Thymus (tissue), 11 donors: Measurements from ENCODE around the gene HSD17B7. TPM values are rescaled to one million over a fixed set of nuclear protein-coding genes. Genes with fewer than 3 reads are reported as not detected.

Experiments
- DNase-seq, 9 donors: peaks; one replicate each; pipeline ENCODE4 v3.0.0-alpha.2; 2013; ENCODE audit warnings: low spot score in 9 of 9, low read depth in 6 of 9, missing footprints in 1 of 9
- H3K27ac ChIP-seq, 2 donors: one replicate each; pipeline ENCODE4 v1.5.1; 2013; ENCODE audit warnings: control low read depth in 1 of 2, low read depth in 1 of 2, low read length in 1 of 2, mild to moderate bottlenecking in 1 of 2, moderate library complexity in 1 of 2
- H3K27me3 ChIP-seq, 2 donors: one replicate each; pipeline ENCODE4 v1.5.1; 2013; ENCODE audit warnings: low read length in 1 of 2; ENCODE audit not compliant: control insufficient read depth in 2 of 2, insufficient read depth in 1 of 2
- H3K36me3 ChIP-seq, 2 donors: one replicate each; pipeline ENCODE4 v1.5.1; 2013; ENCODE audit warnings: low read length in 1 of 2, mild to moderate bottlenecking in 1 of 2, moderate library complexity in 1 of 2; ENCODE audit not compliant: control insufficient read depth in 2 of 2, insufficient read depth in 2 of 2
- H3K4me1 ChIP-seq, 2 donors: one replicate each; pipeline ENCODE4 v1.5.1; 2013; ENCODE audit warnings: low read length in 2 of 2; ENCODE audit not compliant: control insufficient read depth in 2 of 2, insufficient read depth in 2 of 2
- H3K4me3 ChIP-seq, 2 donors: one replicate each; pipeline ENCODE4 v1.5.1; 2013; ENCODE audit warnings: low read length in 2 of 2, control low read depth in 1 of 2, mild to moderate bottlenecking in 1 of 2
- H3K9me3 ChIP-seq, 2 donors: one replicate each; pipeline ENCODE4 v1.5.1; 2013; ENCODE audit warnings: low read length in 1 of 2, mild to moderate bottlenecking in 1 of 2; ENCODE audit not compliant: control insufficient read depth in 2 of 2, insufficient read depth in 1 of 2
- WGBS: extraction: QIAGEN DNeasy Blood & Tissue Kit; methylation state at CpG from one replicate; pipeline ENCODE4 v1.1.7; 2013; 5-methylcytosine and 5-hydroxymethylcytosine counted together
- polyA plus RNA-seq: library from polyadenylated mRNA; stranded (reverse); fragments of 200-250 nt; gene quantifications from one replicate; pipeline ENCODE4 v1.2.3, GENCODE V29; 2013
- total RNA-seq: library from RNA; stranded (reverse); fragments of 120-200 nt; gene quantifications from one replicate; pipeline ENCODE4 v1.2.4, GENCODE V29; 2013
- donor health status: healthy.

The HSD17B7 gene
- total and polyA plus RNA-seq, 2 donors, result 10.9 to 21.6 TPM

DNA sequence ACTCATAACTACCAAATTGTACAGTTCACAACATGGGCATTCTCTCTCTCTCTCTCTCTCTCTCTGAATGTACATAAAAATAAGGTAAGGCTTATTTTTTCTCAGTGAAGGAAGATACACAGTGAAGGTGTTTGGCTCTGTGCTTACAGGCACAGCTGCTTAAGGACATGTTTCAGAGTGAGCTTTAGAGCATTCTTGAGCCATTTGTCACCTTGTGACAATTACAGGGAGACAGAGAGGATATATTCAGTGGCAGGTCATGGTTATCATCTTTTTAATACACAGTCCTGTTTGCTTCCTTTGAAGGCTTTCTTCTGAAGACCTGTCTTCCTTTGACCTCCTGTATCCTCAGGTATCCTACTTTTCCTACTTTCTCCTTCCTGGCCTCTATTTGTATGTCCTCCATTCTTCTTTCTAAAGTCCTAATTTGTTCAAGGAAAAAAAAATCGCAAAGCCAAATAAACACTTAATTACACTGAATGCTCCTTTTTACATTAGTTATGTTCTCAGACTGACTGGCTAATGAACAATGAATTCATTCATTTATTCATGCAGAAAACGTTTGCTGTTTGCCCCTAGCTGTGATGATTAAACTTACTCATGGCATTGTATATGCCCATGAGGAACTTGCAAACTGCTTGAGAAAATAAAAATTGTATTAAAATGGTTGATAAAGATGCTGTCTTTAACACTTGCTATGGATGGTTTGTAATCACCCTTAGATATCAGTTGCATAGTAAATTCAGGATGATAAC is 33.4 kb downstream of the HSD17B7 start:
- Histone ChIP-seq H3K27me3 (peaks cover 12 to 23% of the 10 kb centered on the region in 2 donors), H3K4me3 (no peak overlapping the region), H3K9me3 (no peaks in the 10 kb centered on the region), H3K4me1 (peaks cover 0 to 4% of the 10 kb centered on the region in 2 donors), H3K27ac (no peak overlapping the region), H3K36me3 (no peaks in the 10 kb centered on the region)
- 75% methylated on average over 2 of the region's 2 CpGs for WGBS
- no peak for DNase-seq

DNA sequence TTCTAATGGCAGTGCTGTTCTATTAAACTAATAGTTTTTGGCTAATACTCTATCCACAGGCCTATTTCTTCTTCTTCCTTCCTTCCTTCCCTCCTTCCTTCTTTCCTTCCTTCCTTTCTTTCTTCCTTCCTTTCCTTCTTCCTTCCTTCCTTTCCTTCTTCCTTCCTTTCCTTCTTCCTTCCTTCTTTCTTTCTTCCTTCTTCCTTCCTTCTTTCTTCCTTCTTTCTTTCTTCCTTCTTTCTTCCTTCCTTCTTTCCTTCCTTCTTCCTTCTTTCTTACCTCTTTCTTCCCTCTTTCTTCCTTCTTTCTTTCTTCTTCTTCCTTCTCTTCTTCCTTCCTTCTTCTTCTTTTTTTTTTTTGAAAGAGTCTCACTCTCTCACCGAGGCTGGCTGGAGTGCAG is 38.8 kb downstream of the HSD17B7 start:
- Histone ChIP-seq H3K4me1 (no peaks in the 10 kb centered on the region), H3K36me3 (no peaks in the 10 kb centered on the region), H3K9me3 (no peaks in the 10 kb centered on the region), H3K27ac (no peak overlapping the region), H3K4me3 (no peak overlapping the region), H3K27me3 (peaks cover 0 to 3% of the 10 kb centered on the region in 2 donors)
- DNase-seq, result no peak
- 90% methylated on average over 1 of the region's 1 CpG for WGBS

DNA sequence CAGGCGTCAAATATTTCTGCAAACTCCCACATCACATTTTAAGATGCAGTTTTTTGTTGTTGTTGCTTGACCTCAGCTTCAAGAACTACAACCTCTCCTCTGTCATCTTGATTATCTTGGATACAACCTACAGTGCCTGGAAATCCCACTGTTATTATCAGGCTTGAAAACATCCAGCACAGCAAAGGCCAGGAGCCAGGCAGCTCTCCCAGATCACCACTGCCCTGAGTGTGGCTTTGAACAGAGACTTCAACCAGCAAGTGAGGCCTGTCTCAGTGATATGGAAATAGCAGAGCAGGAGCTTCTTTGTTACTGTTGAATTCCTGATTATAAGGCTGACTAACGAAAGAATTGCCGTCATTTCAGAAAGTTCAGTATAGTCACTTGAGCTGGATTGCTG is 42.0 kb downstream of the HSD17B7 start:
- Histone ChIP-seq H3K4me1 (no peaks in the 10 kb centered on the region), H3K4me3 (no peak overlapping the region), H3K27ac (no peak overlapping the region), H3K9me3 (no peaks in the 10 kb centered on the region), H3K36me3 (no peaks in the 10 kb centered on the region), H3K27me3 (no peaks in the 10 kb centered on the region)
- no peak for DNase-seq
- 90% methylated on average over 3 of the region's 3 CpGs for WGBS

- H3K4me3 ChIP-seq, result no peak overlapping the region
- peaks cover 0 to 5% of the 10 kb centered on the region in 2 donors for H3K9me3 ChIP-seq
- no peaks in the 10 kb centered on the region for H3K36me3 ChIP-seq
- no peak overlapping the region for H3K27ac ChIP-seq
- H3K4me1 ChIP-seq, result no peaks in the 10 kb centered on the region
- H3K27me3 ChIP-seq, result no peaks in the 10 kb centered on the region
- DNase-seq, result peak in 1 of 9 donors; percentile 18
- 61% methylated on average over 3 of the region's 3 CpGs for WGBS
These were observed 44.8 kb downstream of the HSD17B7 start for GRCh38 chr1:162835157-162835899.

DNA sequence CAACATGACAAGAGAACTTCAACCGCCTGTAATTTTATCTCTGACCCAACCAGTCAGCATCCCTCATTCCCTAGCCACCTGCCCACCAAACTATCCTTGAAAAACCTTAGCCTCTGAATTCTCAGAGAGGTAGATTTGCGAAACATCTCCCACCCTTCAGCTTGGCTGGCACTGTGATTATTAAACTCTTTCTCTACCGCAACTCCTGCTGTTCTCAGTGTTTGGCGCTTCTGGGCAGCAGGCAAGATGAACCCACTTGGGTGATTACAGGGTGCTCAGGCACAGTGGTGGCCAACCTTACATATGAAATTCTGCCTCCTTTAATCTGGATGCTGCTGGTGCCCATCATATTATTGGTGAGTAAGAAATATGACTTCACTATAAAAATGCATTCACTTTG is 48.4 kb downstream of the HSD17B7 start:
- Histone ChIP-seq H3K27me3 (no peaks in the 10 kb centered on the region), H3K4me3 (no peak overlapping the region), H3K4me1 (no peaks in the 10 kb centered on the region), H3K9me3 (peaks cover 0 to 5% of the 10 kb centered on the region in 2 donors), H3K36me3 (no peaks in the 10 kb centered on the region), H3K27ac (no peak overlapping the region)
- 97% methylated on average over 4 of the region's 4 CpGs for WGBS
- no peak for DNase-seq

DNA sequence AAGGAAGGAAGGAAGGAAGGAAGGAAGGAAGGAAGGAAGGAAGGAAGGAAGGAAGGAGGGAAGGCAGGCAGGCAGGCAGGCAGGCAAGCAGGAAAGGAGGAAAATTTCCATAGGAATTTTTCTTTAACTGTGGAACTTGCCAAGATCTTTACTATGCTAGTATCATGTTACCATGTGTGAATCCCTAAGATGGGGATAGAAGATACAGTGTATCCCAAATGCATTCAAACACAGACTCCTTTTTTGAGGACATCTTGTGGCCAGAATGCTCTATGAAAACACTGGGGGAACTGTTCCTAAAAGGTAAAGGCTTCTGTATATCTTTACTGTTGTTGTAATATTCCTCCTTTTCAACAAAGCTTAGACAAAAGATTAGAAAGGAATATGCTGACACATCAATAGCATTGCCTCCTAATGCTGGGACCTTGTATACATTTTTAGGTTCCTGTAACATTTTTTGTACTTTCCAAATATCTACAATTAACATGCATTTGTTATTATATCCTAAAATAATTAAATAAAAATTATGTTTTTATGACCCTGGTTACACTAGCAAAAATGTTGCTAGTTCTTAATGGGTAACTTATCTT is 49.8 kb downstream of the HSD17B7 start:
- no peaks in the 10 kb centered on the region for H3K27me3 ChIP-seq
- no peak overlapping the region for H3K27ac ChIP-seq
- no peaks in the 10 kb centered on the region for H3K4me1 ChIP-seq
- no peaks in the 10 kb centered on the region for H3K36me3 ChIP-seq
- no peak for DNase-seq
- H3K4me3 ChIP-seq, result no peak overlapping the region
- peaks cover 0 to 5% of the 10 kb centered on the region in 2 donors for H3K9me3 ChIP-seq

GRCh38 chr1:162844153-162844552 is 53.7 kb downstream of the HSD17B7 start:
- Histone ChIP-seq H3K36me3 (no peaks in the 10 kb centered on the region), H3K27ac (no peak overlapping the region), H3K9me3 (no peaks in the 10 kb centered on the region), H3K4me3 (no peak overlapping the region), H3K4me1 (no peaks in the 10 kb centered on the region), H3K27me3 (no peaks in the 10 kb centered on the region)
- WGBS, result 92% methylated on average over 1 of the region's 1 CpG
- DNase-seq, result no peak

DNA sequence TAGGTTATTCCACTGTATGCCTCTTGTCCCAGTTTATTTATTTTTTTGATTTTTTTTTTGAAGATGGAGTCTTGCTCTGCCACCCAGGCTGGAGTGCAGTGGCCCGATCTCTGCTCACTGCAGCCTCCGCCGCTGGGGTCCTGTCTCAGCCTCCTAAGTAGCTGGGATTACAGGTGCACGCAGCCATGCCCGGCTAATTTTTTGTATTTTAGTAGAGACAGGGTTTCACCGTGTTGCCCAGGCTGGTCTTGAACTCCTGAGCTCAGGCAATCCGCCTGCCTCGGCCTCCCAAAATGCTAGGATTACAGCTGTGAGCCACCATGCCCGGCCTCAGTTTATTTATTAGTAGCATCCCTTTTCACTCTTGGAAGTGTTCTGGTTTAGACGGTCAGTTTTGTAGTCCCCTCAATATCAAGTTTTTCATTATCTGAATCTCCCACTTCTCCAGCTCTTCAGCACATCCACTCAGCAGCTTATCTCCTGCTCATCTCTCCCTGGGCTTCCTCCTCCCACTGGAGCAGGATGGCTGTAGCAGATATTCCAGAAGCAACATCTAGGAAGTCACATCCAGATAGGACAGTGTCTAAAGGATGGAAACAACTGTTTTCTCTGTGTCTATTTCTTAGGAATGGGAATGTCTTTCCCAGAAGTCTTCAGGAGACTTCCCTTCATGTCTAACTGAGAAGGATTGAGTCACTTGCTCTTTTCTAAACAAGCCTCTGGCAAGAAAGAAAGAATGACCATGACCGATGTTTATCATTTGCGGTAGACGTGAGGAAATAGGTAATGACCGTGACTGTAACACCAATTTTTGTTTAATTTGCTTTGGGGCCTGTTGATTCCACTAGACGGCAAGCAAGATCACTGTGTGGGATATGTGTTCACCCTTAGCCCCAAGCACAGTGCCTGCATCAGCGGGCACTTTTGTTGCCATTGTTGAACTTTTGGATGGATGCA is 56.0 kb downstream of the HSD17B7 start:
- no peak for DNase-seq
- H3K36me3 ChIP-seq, result no peaks in the 10 kb centered on the region
- 95% methylated on average over 16 of the region's 16 CpGs for WGBS

More for the DNA sequence above, 56.0 kb downstream of the HSD17B7 start:
- Histone ChIP-seq H3K27ac (no peak overlapping the region), H3K27me3 (no peaks in the 10 kb centered on the region), H3K4me3 (no peak overlapping the region), H3K4me1 (no peaks in the 10 kb centered on the region), H3K9me3 (no peaks in the 10 kb centered on the region)
